Islet precursor cell (in vitro differentiated cells): ENCODE results near the gene LMTK2.
"Not testable (repeated sequence)": the region's sequence is repeated elsewhere in the genome, so short reads cannot be mapped to it uniquely, and the experiment has no call there.

ENCODE experiments used
- DNase-seq: peaks from one replicate; pipeline ENCODE4 v3.0.0-alpha.2; 2018

Gene LMTK2

GRCh38 chr7:98205162-98205845 is 98.6 kb downstream of the LMTK2 start:
- no peak for DNase-seq

GRCh38 chr7:98206451-98207330 is 100.0 kb downstream of the LMTK2 start:
- no peak for DNase-seq

- DNase-seq = no peak
Observed at GRCh38 chr7:98209166-98209920, 102.7 kb downstream of the LMTK2 start.

- peak; percentile 54 for DNase-seq
Observed at GRCh38 chr7:98210513-98211220, 104.0 kb downstream of the LMTK2 start.

- DNase-seq = no peak
Observed at GRCh38 chr7:98211221-98211675, 104.6 kb downstream of the LMTK2 start, which contains the start of gene BHLHA15. BHLHA15 (plus strand) TSS chr7:98211439; CDS start chr7:98212310, 871 bp downstream.

GRCh38 chr7:98211676-98212531 is 105.2 kb downstream of the LMTK2 start:
- DNase-seq = no peak

GRCh38 chr7:98212532-98213041 is 105.9 kb downstream of the LMTK2 start:
- peak; percentile 46 for DNase-seq

GRCh38 chr7:98213296-98213887 is 106.7 kb downstream of the LMTK2 start:
- DNase-seq = peak; percentile 45

- peak; percentile 50 for DNase-seq
Observed at GRCh38 chr7:98213888-98214810, 107.5 kb downstream of the LMTK2 start.

- peak; percentile 46 for DNase-seq
Observed at GRCh38 chr7:98214811-98215321, 108.2 kb downstream of the LMTK2 start.

GRCh38 chr7:98215561-98216495 is 109.2 kb downstream of the LMTK2 start:
- DNase-seq = no peak

- no peak for DNase-seq
Observed at GRCh38 chr7:98216941-98217622, 110.4 kb downstream of the LMTK2 start.

GRCh38 chr7:98217623-98218582 is 111.2 kb downstream of the LMTK2 start:
- no peak for DNase-seq

GRCh38 chr7:98219382-98219781 is 112.7 kb downstream of the LMTK2 start:
- DNase-seq = not testable (repeated sequence)

- DNase-seq = no peak
Observed at GRCh38 chr7:98221611-98222532, 115.2 kb downstream of the LMTK2 start.
